Daoy (cell line): Measurements from ENCODE around the gene RNF214. TPM values are rescaled to one million over a fixed set of nuclear protein-coding genes. Genes with fewer than 3 reads are reported as not detected.

ENCODE experiments used
- DNase-seq: peaks from one replicate; pipeline ENCODE4 v3.0.0-alpha.2; 2015; ENCODE audit warnings: low read depth
- total RNA-seq: library from RNA; depleted of rRNA; stranded (reverse); fragments of >200 nt; shearing (Covaris generic); gene quantifications from 2 replicates; pipeline ENCODE4 v1.2.3, GENCODE V29; 2014

RNF214 gene
- total RNA-seq, 1 experiment from 2014 or later: 7.6 TPM

DNA sequence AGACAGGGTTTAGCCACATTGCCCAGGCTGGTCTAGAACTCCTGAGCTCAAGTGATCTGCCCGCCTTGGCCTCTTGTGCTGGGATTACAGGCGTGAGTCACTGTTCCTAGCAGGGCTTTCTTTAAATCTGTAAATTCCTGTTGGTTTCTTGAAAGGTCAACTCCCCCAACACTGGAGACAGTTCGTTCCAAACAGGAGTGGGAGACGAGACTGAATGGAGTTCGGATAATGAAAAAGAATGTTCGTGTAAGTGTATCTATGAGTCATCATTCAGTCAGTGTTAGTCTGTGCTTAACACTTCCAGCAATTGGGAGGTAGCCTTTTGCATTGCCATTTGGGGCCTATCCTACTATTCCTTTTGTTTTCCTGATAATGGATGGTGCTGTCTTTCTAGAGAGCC, 48.7 kb downstream of the RNF214 start:
- peak; percentile 89 for DNase-seq

DNA sequence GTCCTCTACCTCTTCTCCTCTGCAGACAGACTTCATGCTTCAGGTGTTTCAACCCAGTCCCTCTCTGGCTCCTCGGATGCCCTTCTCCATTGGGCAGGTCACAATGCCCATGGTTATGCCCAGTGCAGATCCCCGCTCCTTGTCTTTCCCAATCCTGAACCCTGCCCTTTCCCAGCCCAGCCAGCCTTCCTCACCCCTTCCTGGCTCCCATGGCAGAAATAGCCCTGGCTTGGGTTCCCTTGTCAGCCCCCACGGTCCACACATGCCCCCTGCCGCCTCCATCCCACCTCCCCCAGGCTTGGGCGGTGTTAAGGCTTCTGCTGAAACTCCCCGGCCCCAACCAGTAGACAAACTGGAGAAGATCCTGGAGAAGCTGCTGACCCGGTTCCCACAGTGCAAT, 49.4 kb downstream of the RNF214 start:
- no peak for DNase-seq

- DNase-seq: no peak
These were observed 50.5 kb downstream of the RNF214 start for GRCh38 chr11:117282956-117283355.

- DNase-seq: no peak
These were observed 51.6 kb downstream of the RNF214 start for GRCh38 chr11:117284053-117284452.

DNA sequence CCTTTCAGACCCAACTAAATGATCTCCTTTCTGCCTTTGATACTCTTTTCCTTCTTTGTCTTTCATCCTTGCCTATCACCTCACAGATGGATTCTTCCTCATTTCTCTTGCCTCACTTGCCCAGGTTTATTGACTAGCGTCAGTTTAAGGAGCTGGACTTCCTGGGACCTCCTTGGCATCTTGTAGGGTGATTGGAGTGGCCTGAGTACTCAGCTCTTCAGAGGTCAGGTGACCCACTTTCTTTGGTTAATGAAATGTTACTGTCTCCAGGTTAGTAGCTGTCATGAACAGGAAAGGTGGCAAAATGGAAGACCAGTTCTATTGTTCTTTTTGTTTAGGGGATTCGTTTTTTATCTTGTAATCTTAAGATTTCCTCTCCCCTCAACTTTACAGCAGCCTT, 54.1 kb downstream of the RNF214 start:
- no peak for DNase-seq

- no peak for DNase-seq
These were observed 55.2 kb downstream of the RNF214 start for GRCh38 chr11:117287668-117288067.

DNA sequence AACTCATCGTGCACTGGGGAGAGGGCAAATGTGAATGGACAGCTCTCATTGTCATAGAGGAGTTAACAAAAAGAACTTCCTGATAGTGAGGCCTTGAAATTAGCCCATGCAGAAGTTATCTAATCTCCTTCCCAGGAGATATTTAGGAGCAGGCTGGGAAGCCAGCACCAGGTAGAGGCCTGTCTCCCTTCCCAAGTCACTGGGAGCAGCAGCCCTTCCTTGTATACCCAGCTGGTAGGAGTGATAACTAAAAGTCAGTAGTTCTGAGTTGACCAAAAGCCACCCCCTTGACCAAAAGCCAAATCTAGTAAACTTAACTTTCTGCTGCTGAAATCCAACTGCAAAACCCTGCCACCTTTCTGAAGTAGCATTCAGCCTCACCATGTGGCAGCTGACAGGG, 57.3 kb downstream of the RNF214 start:
- no peak for DNase-seq

DNA sequence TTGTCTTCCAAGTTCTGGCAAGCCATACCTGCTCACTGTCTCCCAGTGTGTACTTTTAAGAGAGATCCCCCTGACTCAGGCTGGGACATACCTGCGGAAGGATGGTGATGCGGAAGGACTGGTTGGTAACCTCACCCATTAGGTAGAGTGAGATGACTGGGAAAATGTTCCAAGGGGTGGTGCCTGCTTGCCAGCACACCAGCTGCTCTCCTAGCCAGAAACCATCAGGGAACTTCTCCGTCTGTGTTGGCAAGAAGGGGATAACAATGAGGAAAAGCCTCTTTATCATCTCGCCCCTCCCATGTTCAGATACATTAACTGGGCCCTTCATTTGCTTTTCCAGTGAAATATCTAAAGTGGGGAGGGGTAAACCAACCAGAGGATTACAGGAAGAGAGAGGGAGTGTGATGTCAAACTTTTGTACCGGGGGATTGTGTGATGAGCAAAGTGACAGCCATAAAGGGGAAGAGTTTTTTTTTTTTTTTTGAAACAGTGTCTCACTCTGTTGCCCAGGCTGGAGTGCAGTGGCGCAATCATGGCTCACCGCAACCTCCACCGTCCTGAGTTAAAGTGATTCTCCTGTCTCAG, 58.4 kb downstream of the RNF214 start, which contains the start of gene BACE1-AS:
Gene BACE1-AS (plus strand): TSS at position 538 of the 588 bp plus-strand sequence.
- no peak for DNase-seq

GRCh38 chr11:117292616-117293015, 60.1 kb downstream of the RNF214 start:
- DNase-seq: no peak

GRCh38 chr11:117295438-117296137, 63.1 kb downstream of the RNF214 start:
- DNase-seq: no peak

DNA sequence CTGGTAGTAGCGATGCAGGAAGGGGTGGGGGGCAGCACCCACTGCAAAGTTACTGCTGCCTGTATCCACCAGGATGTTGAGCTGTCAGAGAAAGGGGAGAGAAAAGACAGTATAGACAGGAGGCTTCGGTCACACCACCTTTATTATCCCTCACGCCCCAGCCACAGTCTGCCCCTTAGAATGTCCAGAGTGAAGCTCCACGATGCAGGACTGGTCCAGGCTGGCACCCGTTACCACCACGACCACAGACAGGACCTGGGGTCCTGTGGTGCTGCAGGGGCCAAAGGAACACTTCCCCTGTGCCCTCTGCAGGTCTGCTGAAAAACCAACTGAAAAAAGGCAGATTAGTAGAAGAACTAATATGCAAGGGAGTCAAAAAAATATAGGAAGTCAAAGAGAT, 64.4 kb downstream of the RNF214 start:
- DNase-seq: no peak

DNA sequence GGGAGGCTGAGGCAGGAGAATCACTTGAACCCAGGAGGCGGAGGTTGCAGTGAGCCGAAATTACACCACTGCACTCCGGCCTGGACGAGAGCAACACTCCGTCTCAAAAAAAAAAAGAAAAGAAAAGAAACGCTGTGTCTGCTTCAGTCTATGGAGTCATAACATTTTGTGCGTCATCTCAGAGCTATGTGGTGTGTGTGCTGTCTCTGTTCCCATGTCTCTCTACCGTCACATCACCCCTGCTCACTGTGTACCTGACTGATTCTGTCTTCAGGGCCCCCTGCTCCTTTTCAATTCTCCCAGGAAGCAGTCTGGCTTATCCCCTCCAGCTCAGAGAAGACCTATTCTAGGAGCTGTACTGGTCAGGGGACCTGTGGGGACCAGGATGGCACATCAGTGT, 65.7 kb downstream of the RNF214 start:
- DNase-seq: no peak

DNA sequence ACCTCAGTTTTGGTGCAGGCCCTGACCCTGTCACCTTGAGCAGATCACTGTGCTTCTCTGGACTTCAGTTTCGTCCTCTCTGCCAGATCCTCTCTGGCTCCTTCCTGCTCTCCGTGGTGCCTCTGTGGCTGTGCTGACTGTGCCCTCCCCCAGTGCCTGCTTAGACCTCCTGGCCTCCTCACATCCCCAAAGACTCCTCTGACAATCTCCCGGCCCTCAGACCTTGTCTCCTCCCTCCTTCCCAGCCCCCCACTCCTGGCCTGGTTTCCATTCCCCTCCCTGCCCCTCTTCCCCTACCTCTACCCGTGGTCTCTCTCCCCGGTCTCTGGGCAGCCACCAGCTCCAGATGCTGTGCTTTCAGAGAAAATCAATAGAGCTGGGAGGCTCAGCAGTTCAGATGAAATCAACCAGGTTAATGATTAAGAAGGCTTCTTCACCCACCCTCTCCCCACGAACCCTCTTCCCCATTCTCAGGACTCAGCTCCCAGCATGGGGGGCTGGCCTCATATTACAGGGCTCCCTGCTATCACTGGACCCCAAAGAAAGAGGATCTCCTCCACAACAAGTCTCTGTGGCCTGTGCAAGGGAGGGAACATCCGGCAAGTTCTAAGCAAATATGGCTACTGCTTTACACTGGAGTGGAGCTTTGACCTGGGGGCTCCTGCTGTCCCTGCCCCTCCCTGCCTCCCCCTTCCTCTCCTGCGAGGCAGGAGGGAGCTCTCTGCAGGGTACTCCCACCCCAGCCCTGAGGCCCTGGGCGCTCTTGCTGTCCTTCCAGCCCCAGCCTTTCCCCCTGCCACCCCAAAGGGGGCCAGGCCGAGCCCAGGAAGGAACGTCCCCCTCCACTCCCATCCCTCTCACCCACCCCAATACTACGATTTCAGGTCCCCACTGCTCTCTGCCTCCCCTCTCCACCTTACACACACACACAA, 67.1 kb downstream of the RNF214 start:
- DNase-seq: no peak

- DNase-seq: no peak
These were observed 67.8 kb downstream of the RNF214 start for GRCh38 chr11:117300283-117300663.

GRCh38 chr11:117300773-117301172, 68.3 kb downstream of the RNF214 start:
- DNase-seq: no peak

GRCh38 chr11:117302228-117302627, 69.8 kb downstream of the RNF214 start:
- DNase-seq: no peak

- no peak for DNase-seq
These were observed 70.6 kb downstream of the RNF214 start for GRCh38 chr11:117303101-117303500.

- no peak for DNase-seq
These were observed 71.3 kb downstream of the RNF214 start for GRCh38 chr11:117303646-117304315.

- no peak for DNase-seq
These were observed 72.7 kb downstream of the RNF214 start for GRCh38 chr11:117305145-117305544.

- no peak for DNase-seq
These were observed 76.8 kb downstream of the RNF214 start for GRCh38 chr11:117309310-117309709.

DNA sequence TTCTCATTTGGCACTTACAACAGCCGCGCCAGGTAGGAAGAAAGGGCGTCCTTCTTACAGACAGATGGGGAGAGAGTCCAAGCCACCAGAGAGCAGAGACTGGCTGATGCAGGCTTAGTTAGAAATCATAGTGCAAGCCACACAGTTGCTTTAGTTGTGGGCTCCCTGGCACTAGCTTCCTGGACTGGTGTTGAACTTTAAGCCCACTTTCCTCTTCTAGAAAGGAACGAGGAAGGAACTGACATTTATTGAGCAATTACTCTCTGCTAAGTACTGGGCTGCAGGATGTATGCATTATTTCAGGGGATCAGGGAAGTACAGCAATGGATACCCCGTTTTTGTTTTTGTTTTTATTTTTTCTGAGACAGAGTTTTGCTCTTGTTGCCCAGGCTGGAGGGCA, 80.6 kb downstream of the RNF214 start:
- no peak for DNase-seq
